H9 (cell line): ENCODE measurements around the gene COL5A2. TPM values are rescaled to one million over a fixed set of nuclear protein-coding genes. Genes with fewer than 3 reads are reported as not detected.

ENCODE experiments used
- DNase-seq: peaks from one replicate; pipeline ENCODE4 v3.0.0-alpha.2; 2017
- H2AFZ ChIP-seq: one replicate; pipeline ENCODE4 v1.6.1; 2013; ENCODE audit warnings: mild to moderate bottlenecking, low read length, control low read depth, moderate library complexity
- H2AK5ac ChIP-seq: 2 replicates; pipeline ENCODE4 v1.6.1; 2013; ENCODE audit warnings: low read length, control low read depth, mixed read lengths; ENCODE audit not compliant: insufficient read length
- H2BK120ac ChIP-seq: one replicate; pipeline ENCODE4 v1.6.1; 2013; ENCODE audit warnings: low read depth, mild to moderate bottlenecking, low read length, control low read depth, inconsistent platforms; ENCODE audit not compliant: poor library complexity, severe bottlenecking
- H2BK12ac ChIP-seq: 2 replicates; pipeline ENCODE4 v1.6.1; 2013; ENCODE audit warnings: low read length, control low read depth, mixed read lengths, low read depth; ENCODE audit not compliant: insufficient read length
- H2BK15ac ChIP-seq: 2 replicates; pipeline ENCODE4 v1.6.1; 2013; ENCODE audit warnings: low read depth, low read length, control low read depth
- H2BK20ac ChIP-seq: one replicate; pipeline ENCODE4 v1.6.1; 2013; ENCODE audit warnings: low read depth, mild to moderate bottlenecking, low read length, control low read depth, inconsistent platforms; ENCODE audit not compliant: poor library complexity, severe bottlenecking
- H2BK5ac ChIP-seq: 2 replicates; pipeline ENCODE4 v1.6.1; 2013; ENCODE audit warnings: low read length, control low read depth, mixed read lengths; ENCODE audit not compliant: insufficient read length
- H3K14ac ChIP-seq: 2 replicates; pipeline ENCODE4 v1.6.1; 2013; ENCODE audit warnings: low read length, control low read depth; ENCODE audit not compliant: insufficient read depth
- H3K18ac ChIP-seq: 2 replicates; pipeline ENCODE4 v1.6.1; 2013; ENCODE audit warnings: low read depth, mild to moderate bottlenecking, mixed read lengths, low read length, control low read depth; ENCODE audit not compliant: insufficient read length
- H3K23ac ChIP-seq: 2 replicates; pipeline ENCODE4 v1.6.1; 2013; ENCODE audit warnings: low read length, control low read depth, mixed read lengths, low read depth; ENCODE audit not compliant: insufficient read length
- H3K23me2 ChIP-seq: 2 replicates; pipeline ENCODE4 v1.6.1; 2013; ENCODE audit warnings: low read depth, mild to moderate bottlenecking, mixed read lengths, low read length, control low read depth; ENCODE audit not compliant: insufficient read length, poor library complexity, severe bottlenecking
- H3K27ac ChIP-seq: 2 replicates; pipeline ENCODE4 v1.5.1; 2013; ENCODE audit warnings: low read length, control low read depth, mixed read lengths, low read depth; ENCODE audit not compliant: insufficient read length
- H3K27me3 ChIP-seq: 2 replicates; pipeline ENCODE4 v1.6.1; 2013; ENCODE audit warnings: low read length, control low read depth, inconsistent platforms; ENCODE audit not compliant: insufficient read depth
- H3K4ac ChIP-seq: 2 replicates; pipeline ENCODE4 v1.6.1; 2013; ENCODE audit warnings: low read depth, mild to moderate bottlenecking, control low read depth, inconsistent platforms, low read length, moderate library complexity
- H3K4me1 ChIP-seq: 2 replicates; pipeline ENCODE4 v1.6.1; 2013; ENCODE audit warnings: low read length, control low read depth, inconsistent platforms; ENCODE audit not compliant: insufficient read depth
- H3K4me2 ChIP-seq: 2 replicates; pipeline ENCODE4 v1.6.1; 2013; ENCODE audit warnings: low read length, control low read depth, mixed read lengths; ENCODE audit not compliant: insufficient read length, insufficient read depth
- H3K56ac ChIP-seq: 2 replicates; pipeline ENCODE4 v1.6.1; 2013; ENCODE audit warnings: low read depth, mild to moderate bottlenecking, mixed read lengths, low read length, control low read depth; ENCODE audit not compliant: insufficient read length
- H3K79me1 ChIP-seq: 2 replicates; pipeline ENCODE4 v1.6.1; 2013; ENCODE audit warnings: low read depth, mild to moderate bottlenecking, moderate library complexity, low read length, control low read depth, inconsistent platforms; ENCODE audit not compliant: insufficient read depth, poor library complexity, severe bottlenecking
- H3K79me2 ChIP-seq: 2 replicates; pipeline ENCODE4 v1.6.1; 2013; ENCODE audit warnings: low read length, control low read depth, inconsistent platforms; ENCODE audit not compliant: insufficient read depth
- H3K9ac ChIP-seq: 2 replicates; pipeline ENCODE4 v1.6.1; 2013; ENCODE audit warnings: low read length, control low read depth, mixed read lengths; ENCODE audit not compliant: insufficient read length; ENCODE audit errors: extremely low read depth
- H3K9me3 ChIP-seq: one replicate; pipeline ENCODE4 v1.6.1; 2013; ENCODE audit warnings: low read depth, low read length, inconsistent platforms; ENCODE audit not compliant: control insufficient read depth
- H3T11ph ChIP-seq: one replicate; pipeline ENCODE4 v1.6.1; 2013; ENCODE audit warnings: mild to moderate bottlenecking, low read length, control low read depth, inconsistent platforms
- H4K20me1 ChIP-seq: one replicate; pipeline ENCODE4 v1.6.1; 2013; ENCODE audit not compliant: control insufficient read depth, insufficient read length, insufficient read depth
- H4K5ac ChIP-seq: 2 replicates; pipeline ENCODE4 v1.6.1; 2013; ENCODE audit warnings: low read depth, mild to moderate bottlenecking, mixed read lengths, low read length, control low read depth; ENCODE audit not compliant: insufficient read length
- H4K8ac ChIP-seq: replicated peaks from 2 replicates; pipeline ENCODE4 v1.6.1; 2013; ENCODE audit warnings: low read length, control low read depth, mixed read lengths, low read depth; ENCODE audit not compliant: insufficient read length
- H4K91ac ChIP-seq: 2 replicates; pipeline ENCODE4 v1.6.1; 2013; ENCODE audit warnings: low read depth, mild to moderate bottlenecking, moderate library complexity, mixed read lengths, low read length, control low read depth; ENCODE audit not compliant: insufficient read length
- H3K27ac Mint-ChIP-seq, 3 experiments: 2 replicates in 2 of 3; 3 replicates in 1 of 3; pipeline ENCODE4 v1.8.0; 2020 to 2021; ENCODE audit warnings: mixed read lengths in 3 of 3, mild to moderate bottlenecking in 1 of 3, moderate library complexity in 1 of 3
- H3K27me3 Mint-ChIP-seq: 2 replicates; pipeline ENCODE4 v1.8.0; 2021; ENCODE audit warnings: low read depth, mild to moderate bottlenecking, moderate library complexity, mixed read lengths
- H3K36me3 Mint-ChIP-seq, 3 experiments: 2 replicates in 2 of 3; 3 replicates in 1 of 3; pipeline ENCODE4 v1.8.0; 2020 to 2021; ENCODE audit warnings: low read depth in 3 of 3, mixed read lengths in 3 of 3; ENCODE audit not compliant: insufficient read depth in 1 of 3
- H3K4me1 Mint-ChIP-seq, 2 experiments: 2 replicates each; pipeline ENCODE4 v1.8.0; 2020; ENCODE audit warnings: mixed read lengths in 2 of 2
- H3K4me3 Mint-ChIP-seq, 2 experiments: 2 replicates in 1 of 2; 3 replicates in 1 of 2; pipeline ENCODE4 v1.8.0; 2020 to 2021; ENCODE audit warnings: mild to moderate bottlenecking in 2 of 2, mixed read lengths in 2 of 2, moderate library complexity in 1 of 2
- H3K9me3 Mint-ChIP-seq, 2 experiments: 2 replicates in 1 of 2; 3 replicates in 1 of 2; pipeline ENCODE4 v1.8.0; 2020; ENCODE audit warnings: mild to moderate bottlenecking in 2 of 2, mixed read lengths in 2 of 2, moderate library complexity in 1 of 2
- CTCF ChIP-seq: fragments of 200-600 bp; sonication (generic); conservative IDR thresholded peaks from 3 replicates; pipeline ENCODE4 v1.8.0; 2021; ENCODE audit warnings: antibody characterized with exemption, mild to moderate bottlenecking
- WGBS: extraction: QIAGEN DNeasy Blood & Tissue Kit; methylation state at CpG from one replicate; pipeline ENCODE4 v1.1.7; 2013; ENCODE audit warnings: missing lambda C conversion rate, low lambda C conversion rate, mixed read lengths; ENCODE audit not compliant: insufficient read length; ENCODE audit errors: extremely low coverage; 5-methylcytosine and 5-hydroxymethylcytosine counted together
- total RNA-seq: library from RNA; stranded (reverse); gene quantifications from 2 replicates; pipeline ENCODE4 v1.2.1, GENCODE V29; 2021

Gene COL5A2
- total RNA-seq, 1 experiment from 2014 or later, result 10.5 TPM

GRCh38 chr2:189217541-189217940 lies 38.0 kb upstream of the COL5A2 start:
- Histone ChIP-seq H3K27ac (peak overlapping the region; percentile 95), H3K23me2 (no peaks in the 10 kb centered on the region), H2BK120ac (no peak overlapping the region), H2AFZ (no peak overlapping the region), H2AK5ac (no peak overlapping the region), H3K79me2 (no peaks in the 10 kb centered on the region), H2BK12ac (no peak overlapping the region), H3K14ac (no peak overlapping the region; the same call in 1 of the 2 replicates), H3K4ac (no peak overlapping the region), H3K27me3 (no peaks in the 10 kb centered on the region), H3K9ac (peak overlapping the region; percentile 16), H3K4me2 (peak overlapping the region; percentile 47), H4K8ac (no peak overlapping the region), H3K56ac (no peak overlapping the region), H3T11ph (no peak overlapping the region), H2BK20ac (no peak overlapping the region), H3K23ac (no peak overlapping the region), H2BK5ac (peak overlapping the region; percentile 76), H3K18ac (no peak overlapping the region), H3K4me1 (peaks cover 9% of the 10 kb centered on the region; the same call in 1 of the 2 replicates), H3K9me3 (no peaks in the 10 kb centered on the region), H4K20me1 (no peaks in the 10 kb centered on the region), H2BK15ac (no peak overlapping the region), H4K91ac (no peak overlapping the region), H4K5ac (no peak overlapping the region), H3K79me1 (no peaks in the 10 kb centered on the region)
- no CpG with 5 or more reads among the region's 6 CpGs for WGBS
- H3K4me3 Mint-ChIP-seq, result 0 out of 5 replicates have a peak overlapping the region, but pooled peaks of 1 of the 2 experiments have one; percentile 2
- no peaks in the 10 kb centered on the region for H3K9me3 Mint-ChIP-seq
- H3K27me3 Mint-ChIP-seq, result no peaks in the 10 kb centered on the region
- H3K27ac Mint-ChIP-seq, result peak overlapping the region in 2 of 3 experiments; percentile 32 to 63; a peak in 5 of 7 replicates
- TF ChIP-seq CTCF, result no peak
- peaks cover 34 to 44% of the 10 kb centered on the region in 2 experiments for H3K4me1 Mint-ChIP-seq
- no peaks in the 10 kb centered on the region for H3K36me3 Mint-ChIP-seq
- DNase-seq, result peak; percentile 94
